Astrocyte (in vitro differentiated cells and primary cell): Measurements from ENCODE around the gene VAMP8. TPM values are rescaled to one million over a fixed set of nuclear protein-coding genes. Genes with fewer than 3 reads are reported as not detected.
"Not testable (repeated sequence)": the region's sequence is repeated elsewhere in the genome, so short reads cannot be mapped to it uniquely, and the experiment has no call there.

Experiments used
- DNase-seq: peaks from one replicate; pipeline ENCODE4 v3.0.0-alpha.2; 2010; ENCODE audit warnings: low read depth
- FAIRE-seq: peaks from 2 replicates; lab custom pipeline; 2011; peaks lifted over from hg19 to GRCh38; lab: Jason Lieb, UNC
- H2AFZ ChIP-seq: 2 replicates; pipeline ENCODE4 v1.6.0; 2012; ENCODE audit warnings: low read depth, low read length, inconsistent platforms
- H3K27ac ChIP-seq: 2 replicates; pipeline ENCODE4 v1.5.1; 2011; ENCODE audit warnings: low read depth, low read length, inconsistent platforms
- H3K27me3 ChIP-seq: 2 replicates; pipeline ENCODE4 v1.6.0; 2011; ENCODE audit warnings: low read length, inconsistent platforms; ENCODE audit not compliant: insufficient read depth
- H3K36me3 ChIP-seq: 2 replicates; pipeline ENCODE4 v1.5.1; 2011; ENCODE audit warnings: low read length, inconsistent platforms; ENCODE audit not compliant: insufficient read depth
- H3K4me1 ChIP-seq: 2 replicates; pipeline ENCODE4 v1.5.1; 2011; ENCODE audit warnings: low read length, inconsistent platforms; ENCODE audit not compliant: insufficient read depth
- H3K4me2 ChIP-seq: 2 replicates; pipeline ENCODE4 v1.6.0; 2012; ENCODE audit warnings: low read length, inconsistent platforms
- H3K4me3 ChIP-seq: 2 replicates; pipeline ENCODE4 v1.5.1; 2011; ENCODE audit warnings: low read depth, mild to moderate bottlenecking, low read length, inconsistent platforms; ENCODE audit not compliant: insufficient read depth
- H3K79me2 ChIP-seq: 2 replicates; pipeline ENCODE4 v1.6.0; 2012; ENCODE audit warnings: mild to moderate bottlenecking, low read length, inconsistent platforms; ENCODE audit not compliant: insufficient read depth
- H3K9ac ChIP-seq: 2 replicates; pipeline ENCODE4 v1.6.0; 2012; ENCODE audit warnings: mild to moderate bottlenecking, low read length, inconsistent platforms
- H3K9me3 ChIP-seq: 2 replicates; pipeline ENCODE4 v1.5.1; 2012; ENCODE audit warnings: low read depth, mild to moderate bottlenecking, low read length, inconsistent platforms; ENCODE audit not compliant: insufficient read depth
- H4K20me1 ChIP-seq: 2 replicates; pipeline ENCODE4 v1.6.0; 2012; ENCODE audit warnings: low read length, inconsistent platforms; ENCODE audit not compliant: insufficient read depth
- H3K27ac Mint-ChIP-seq: one replicate; pipeline ENCODE4 v1.8.0; 2021; ENCODE audit warnings: mild to moderate bottlenecking, mixed read lengths; ENCODE audit not compliant: unreplicated experiment
- H3K27me3 Mint-ChIP-seq: one replicate; pipeline ENCODE4 v1.8.0; 2021; ENCODE audit warnings: low read depth, mixed read lengths; ENCODE audit not compliant: unreplicated experiment
- H3K36me3 Mint-ChIP-seq: one replicate; pipeline ENCODE4 v1.8.0; 2021; ENCODE audit warnings: low read depth, mixed read lengths; ENCODE audit not compliant: unreplicated experiment
- H3K4me1 Mint-ChIP-seq: one replicate; pipeline ENCODE4 v1.8.0; 2021; ENCODE audit warnings: low read depth, mixed read lengths; ENCODE audit not compliant: unreplicated experiment
- H3K4me3 Mint-ChIP-seq: one replicate; pipeline ENCODE4 v1.8.0; 2021; ENCODE audit warnings: mild to moderate bottlenecking, moderate library complexity, mixed read lengths; ENCODE audit not compliant: unreplicated experiment
- H3K9me3 Mint-ChIP-seq: one replicate; pipeline ENCODE4 v1.8.0; 2021; ENCODE audit warnings: mild to moderate bottlenecking, mixed read lengths; ENCODE audit not compliant: unreplicated experiment
- EZH2 ChIP-seq: IDR thresholded peaks from 2 replicates; pipeline ENCODE4 v1.6.1; 2012; ENCODE audit warnings: mild to moderate bottlenecking, low read length, inconsistent platforms; ENCODE audit not compliant: insufficient read depth
- total RNA-seq: library from RNA; stranded (reverse); gene quantifications from 2 replicates; pipeline ENCODE4 v1.2.1, GENCODE V29; 2021
- TF ChIP-seq, protein P1 (sequence below): IDR thresholded peaks from 2 replicates; pipeline ENCODE4 v1.5.1; 2011; ENCODE audit warnings: low read depth, mild to moderate bottlenecking, inconsistent platforms, low read length, moderate library complexity; ENCODE audit not compliant: insufficient read depth

VAMP8 gene
- total RNA-seq, 1 donor from 2014 or later, result 35.3 TPM

DNA sequence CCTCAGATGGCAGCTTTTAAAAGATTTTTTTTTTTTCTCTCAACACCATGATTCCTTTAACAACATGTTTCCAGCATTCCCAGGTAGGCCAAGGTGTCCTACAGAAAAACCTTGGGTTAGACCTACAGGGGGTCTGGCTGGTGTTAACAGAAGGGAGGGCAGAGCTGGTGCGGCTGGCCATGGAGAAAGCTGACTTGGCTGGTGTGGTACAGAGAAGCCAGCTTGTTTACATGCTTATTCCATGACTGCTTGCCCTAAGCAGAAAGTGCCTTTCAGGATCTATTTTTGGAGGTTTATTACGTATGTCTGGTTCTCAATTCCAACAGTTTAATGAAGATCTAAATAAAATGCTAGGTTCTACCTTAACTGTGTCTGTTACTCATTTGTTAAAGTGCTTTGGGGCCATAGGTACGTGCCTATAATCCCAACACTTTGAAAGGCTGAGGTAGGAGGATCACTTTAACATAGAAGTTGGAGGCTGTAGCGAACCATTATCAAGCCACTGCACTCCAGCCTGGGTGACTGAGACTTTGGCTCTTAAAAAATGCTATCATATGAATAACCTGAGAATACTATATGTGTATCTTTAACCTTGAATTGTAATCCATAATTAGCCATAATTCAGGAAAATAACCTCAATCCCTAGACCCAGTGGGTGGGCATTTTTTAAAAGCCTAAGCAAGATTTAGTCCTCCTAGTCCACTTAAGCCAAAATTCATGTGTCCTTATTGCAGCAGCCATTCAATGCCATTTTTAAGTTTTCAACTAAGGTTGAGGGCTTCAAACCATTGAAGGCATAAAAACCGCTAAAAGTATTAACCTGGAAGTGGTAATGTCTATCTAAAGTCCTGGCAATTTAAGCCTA is 32.2 kb upstream of the VAMP8 start:
- not testable (repeated sequence) for H3K4me2 ChIP-seq, H3K9me3 Mint-ChIP-seq, H3K9me3 ChIP-seq, H3K9ac ChIP-seq, DNase-seq, H3K4me3 Mint-ChIP-seq, H3K4me3 ChIP-seq, H2AFZ ChIP-seq, H3K27me3 ChIP-seq, FAIRE-seq, H3K27ac Mint-ChIP-seq, H3K27ac ChIP-seq, H3K27me3 Mint-ChIP-seq
- H3K79me2 ChIP-seq, result peaks cover 32% of the 10 kb centered on the region
- peaks cover 64% of the 10 kb centered on the region for H3K36me3 ChIP-seq
- Mint-ChIP-seq H3K4me1 (peaks cover 37% of the 10 kb centered on the region), H3K36me3 (peaks cover 35% of the 10 kb centered on the region)
- H4K20me1 ChIP-seq, result peaks cover 76% of the 10 kb centered on the region
- H3K4me1 ChIP-seq, result peaks cover 19% of the 10 kb centered on the region

- FAIRE-seq, result no peak
- Mint-ChIP-seq H3K27ac (no peak overlapping the region), H3K36me3 (peaks cover 33% of the 10 kb centered on the region), H3K4me3 (no peak overlapping the region), H3K9me3 (no peaks in the 10 kb centered on the region), H3K27me3 (no peaks in the 10 kb centered on the region), H3K4me1 (peaks cover 42% of the 10 kb centered on the region)
- no peak overlapping the region for H3K4me3 ChIP-seq
- H3K4me1 ChIP-seq, result peaks cover 25% of the 10 kb centered on the region
- no peaks in the 10 kb centered on the region for H3K9me3 ChIP-seq
- no peak for DNase-seq
- peaks cover 69% of the 10 kb centered on the region for H4K20me1 ChIP-seq
- H3K9ac ChIP-seq, result no peak overlapping the region
- no peak overlapping the region for H3K4me2 ChIP-seq
- H3K36me3 ChIP-seq, result peaks cover 66% of the 10 kb centered on the region
- H2AFZ ChIP-seq, result no peak overlapping the region
- no peak for TF ChIP-seq EZH2
- TF ChIP-seq, protein P1, sequence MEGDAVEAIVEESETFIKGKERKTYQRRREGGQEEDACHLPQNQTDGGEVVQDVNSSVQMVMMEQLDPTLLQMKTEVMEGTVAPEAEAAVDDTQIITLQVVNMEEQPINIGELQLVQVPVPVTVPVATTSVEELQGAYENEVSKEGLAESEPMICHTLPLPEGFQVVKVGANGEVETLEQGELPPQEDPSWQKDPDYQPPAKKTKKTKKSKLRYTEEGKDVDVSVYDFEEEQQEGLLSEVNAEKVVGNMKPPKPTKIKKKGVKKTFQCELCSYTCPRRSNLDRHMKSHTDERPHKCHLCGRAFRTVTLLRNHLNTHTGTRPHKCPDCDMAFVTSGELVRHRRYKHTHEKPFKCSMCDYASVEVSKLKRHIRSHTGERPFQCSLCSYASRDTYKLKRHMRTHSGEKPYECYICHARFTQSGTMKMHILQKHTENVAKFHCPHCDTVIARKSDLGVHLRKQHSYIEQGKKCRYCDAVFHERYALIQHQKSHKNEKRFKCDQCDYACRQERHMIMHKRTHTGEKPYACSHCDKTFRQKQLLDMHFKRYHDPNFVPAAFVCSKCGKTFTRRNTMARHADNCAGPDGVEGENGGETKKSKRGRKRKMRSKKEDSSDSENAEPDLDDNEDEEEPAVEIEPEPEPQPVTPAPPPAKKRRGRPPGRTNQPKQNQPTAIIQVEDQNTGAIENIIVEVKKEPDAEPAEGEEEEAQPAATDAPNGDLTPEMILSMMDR, result no peak
- H3K27ac ChIP-seq, result no peak overlapping the region
- H3K27me3 ChIP-seq, result no peaks in the 10 kb centered on the region
- peaks cover 25% of the 10 kb centered on the region for H3K79me2 ChIP-seq
Measured at GRCh38 chr2:85545780-85546240, 31.6 kb upstream of the VAMP8 start.

DNA sequence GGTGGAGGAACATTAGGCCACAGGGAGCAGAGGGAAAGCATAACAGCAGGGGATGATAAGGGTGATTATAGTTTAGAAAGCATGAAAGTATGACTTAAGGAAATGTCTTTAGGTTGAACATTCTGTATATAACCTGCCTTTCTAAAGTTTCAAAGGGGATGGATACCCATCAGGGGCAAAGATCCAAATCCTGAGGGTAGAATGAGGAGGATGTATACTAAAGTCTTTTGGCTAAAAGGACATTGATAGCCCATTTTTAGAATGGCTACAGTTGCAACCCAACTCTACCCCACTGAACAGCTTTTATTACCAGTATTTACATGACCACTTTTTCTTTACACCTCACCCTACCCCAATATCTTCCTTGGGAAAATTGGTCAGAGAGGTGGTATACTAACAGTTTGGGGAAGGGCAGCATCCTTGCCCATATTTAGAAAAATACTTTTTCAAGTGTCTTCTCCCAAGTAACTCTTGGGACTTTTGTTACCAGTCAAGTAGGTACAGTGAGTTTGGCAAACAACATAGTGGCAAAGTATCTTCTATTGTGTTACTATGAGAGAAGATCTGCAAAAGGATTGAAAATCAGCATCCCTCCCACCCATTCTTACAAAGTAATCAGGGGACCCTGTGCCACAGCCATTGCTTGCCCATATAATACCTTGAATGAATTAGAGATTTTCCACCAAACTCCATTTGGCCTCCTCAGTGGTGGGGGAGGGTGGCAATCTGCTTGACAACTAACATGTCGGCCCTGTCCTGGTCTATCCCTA is 30.1 kb upstream of the VAMP8 start:
- H3K79me2 ChIP-seq, result peaks cover 11% of the 10 kb centered on the region
- DNase-seq (no peak), FAIRE-seq (no peak)
- Mint-ChIP-seq H3K4me3 (no peak overlapping the region), H3K27me3 (no peaks in the 10 kb centered on the region), H3K27ac (peak overlapping the region; percentile 75), H3K9me3 (no peaks in the 10 kb centered on the region), H3K4me1 (peaks cover 32% of the 10 kb centered on the region), H3K36me3 (peaks cover 33% of the 10 kb centered on the region)
- no peak overlapping the region for H2AFZ ChIP-seq
- no peak overlapping the region for H3K27ac ChIP-seq
- H3K36me3 ChIP-seq, result peaks cover 65% of the 10 kb centered on the region
- H3K4me1 ChIP-seq, result peaks cover 14% of the 10 kb centered on the region
- H4K20me1 ChIP-seq, result peaks cover 56% of the 10 kb centered on the region
- H3K9me3 ChIP-seq, result no peaks in the 10 kb centered on the region
- H3K4me3 ChIP-seq, result no peak overlapping the region
- TF ChIP-seq, protein P1, result no peak
- no peak for TF ChIP-seq EZH2
- no peak overlapping the region for H3K4me2 ChIP-seq
- no peaks in the 10 kb centered on the region for H3K27me3 ChIP-seq
- H3K9ac ChIP-seq, result no peak overlapping the region
